Measurements from ENCODE around the gene TLX3. TPM values are rescaled to one million over a fixed set of nuclear protein-coding genes. Genes with fewer than 3 reads are reported as not detected.

Gene TLX3
- total RNA-seq, 1 experiment from 2014 or later: not detected

GRCh38 chr5:171330021-171330420 is 21.0 kb downstream of the TLX3 start:
- no TSS peak for BruUV-seq (replicated peaks)
- peaks cover 27% of the 10 kb centered on the region for H3K27me3 Mint-ChIP-seq (ENCODE audit: insufficient read depth, unreplicated experiment)
- no peak for DNase-seq (ENCODE audit: unreplicated experiment)

GRCh38 chr5:171335616-171336015 is 26.6 kb downstream of the TLX3 start:
- no TSS peak for BruUV-seq (replicated peaks)
- intact Hi-C loops (cut with micrococcal nuclease): loop anchor here (5.0 kb wide), 1 partner anchor 418 kb away; no protein-coding TSS in a partner anchor
- Mint-ChIP-seq H3K36me3 (ENCODE audit: insufficient read depth, unreplicated experiment) (no peaks in the 10 kb centered on the region), H3K4me3 (ENCODE audit: unreplicated experiment) (no peak overlapping the region), H3K27me3 (ENCODE audit: insufficient read depth, unreplicated experiment) (peaks cover 7% of the 10 kb centered on the region), H3K4me1 (ENCODE audit: insufficient read depth, unreplicated experiment) (no peaks in the 10 kb centered on the region), H3K27ac (ENCODE audit: low read depth, unreplicated experiment) (no peak overlapping the region), H3K9me3 (ENCODE audit: unreplicated experiment) (no peaks in the 10 kb centered on the region)
- no peak for DNase-seq (ENCODE audit: unreplicated experiment)
- CTCF ChIA-PET: interaction anchor here (0.6 to 17.9 kb wide), 4 partner anchors 129 to 1643 kb away, joined by 3 to 299 read pairs (median 4); no protein-coding TSS in a partner anchor
- POLR2A ChIA-PET: no interaction called here
- TF ChIP-seq CTCF (IDR thresholded peaks at IDR 0.05; ENCODE audit: unreplicated experiment): no peak

More at GRCh38 chr5:171330021-171330420, 21.0 kb downstream of the TLX3 start:
- no peaks in the 10 kb centered on the region for H3K4me1 Mint-ChIP-seq (ENCODE audit: insufficient read depth, unreplicated experiment)
- intact Hi-C loops (cut with micrococcal nuclease): no loop called here
- no peaks in the 10 kb centered on the region for H3K9me3 Mint-ChIP-seq (ENCODE audit: unreplicated experiment)
- no peak for TF ChIP-seq CTCF (IDR thresholded peaks at IDR 0.05; ENCODE audit: unreplicated experiment)
- no peaks in the 10 kb centered on the region for H3K36me3 Mint-ChIP-seq (ENCODE audit: insufficient read depth, unreplicated experiment)
- ChIA-PET CTCF (interaction anchor here (1.0 to 17.9 kb wide), 3 partner anchors 10 to 124 kb away, joined by 3 to 299 read pairs (median 10); no protein-coding TSS in a partner anchor), POLR2A (no interaction called here)
- H3K27ac Mint-ChIP-seq (ENCODE audit: low read depth, unreplicated experiment): no peak overlapping the region
- H3K4me3 Mint-ChIP-seq (ENCODE audit: unreplicated experiment): no peak overlapping the region

- no TSS peak for BruUV-seq (replicated peaks)
- H3K36me3 Mint-ChIP-seq (ENCODE audit: insufficient read depth, unreplicated experiment): no peaks in the 10 kb centered on the region
- peak; percentile 97 for TF ChIP-seq CTCF (IDR thresholded peaks at IDR 0.05; ENCODE audit: unreplicated experiment)
- H3K27ac Mint-ChIP-seq (ENCODE audit: low read depth, unreplicated experiment): no peak overlapping the region
- H3K9me3 Mint-ChIP-seq (ENCODE audit: unreplicated experiment): no peaks in the 10 kb centered on the region
- peaks cover 7% of the 10 kb centered on the region for H3K27me3 Mint-ChIP-seq (ENCODE audit: insufficient read depth, unreplicated experiment)
- no peaks in the 10 kb centered on the region for H3K4me1 Mint-ChIP-seq (ENCODE audit: insufficient read depth, unreplicated experiment)
- intact Hi-C loops (cut with micrococcal nuclease): loop anchor here (1.0 to 5.0 kb wide), 8 partner anchors 63 to 698 kb away; no protein-coding TSS in a partner anchor
- POLR2A ChIA-PET: interaction anchor here (0.7 kb wide), 2 partner anchors 154 to 527 kb away, joined by 3 read pairs; no protein-coding TSS in a partner anchor
- peak overlapping the region; percentile 75 for H3K4me3 Mint-ChIP-seq (ENCODE audit: unreplicated experiment)
- CTCF ChIA-PET: interaction anchor here (0.6 to 17.9 kb wide), 20 partner anchors 8 to 592 kb away, joined by 3 to 299 read pairs (median 3); no protein-coding TSS in a partner anchor
- DNase-seq (ENCODE audit: unreplicated experiment): peak; percentile 68
Measured at GRCh38 chr5:171336521-171337209, 27.6 kb downstream of the TLX3 start.

- H3K9me3 Mint-ChIP-seq (ENCODE audit: unreplicated experiment): no peaks in the 10 kb centered on the region
- peak overlapping the region; percentile 75 for H3K4me3 Mint-ChIP-seq (ENCODE audit: unreplicated experiment)
- BruUV-seq (replicated peaks): no TSS peak
- ChIA-PET POLR2A (interaction anchor here (0.6 kb wide), 1 partner anchor 38 kb away, joined by 3 read pairs; no protein-coding TSS in a partner anchor), CTCF (interaction anchor here (0.6 to 17.9 kb wide), 24 partner anchors 10 to 720 kb away, joined by 3 to 299 read pairs (median 3); no protein-coding TSS in a partner anchor)
- no peak overlapping the region for H3K27ac Mint-ChIP-seq (ENCODE audit: low read depth, unreplicated experiment)
- H3K36me3 Mint-ChIP-seq (ENCODE audit: insufficient read depth, unreplicated experiment): no peaks in the 10 kb centered on the region
- no peak for TF ChIP-seq CTCF (IDR thresholded peaks at IDR 0.05; ENCODE audit: unreplicated experiment)
- no peak for DNase-seq (ENCODE audit: unreplicated experiment)
- intact Hi-C loops (cut with micrococcal nuclease): loop anchor here (1.0 to 5.0 kb wide), 8 partner anchors 64 to 699 kb away; no protein-coding TSS in a partner anchor
- peaks cover 4% of the 10 kb centered on the region for H3K27me3 Mint-ChIP-seq (ENCODE audit: insufficient read depth, unreplicated experiment)
- no peaks in the 10 kb centered on the region for H3K4me1 Mint-ChIP-seq (ENCODE audit: insufficient read depth, unreplicated experiment)
Measured at GRCh38 chr5:171337210-171337569, 28.1 kb downstream of the TLX3 start.
